H9 (cell line): ENCODE measurements around the gene PLEKHA7. TPM values are rescaled to one million over a fixed set of nuclear protein-coding genes. Genes with fewer than 3 reads are reported as not detected.

Source experiments
- DNase-seq: peaks from one replicate; pipeline ENCODE4 v3.0.0-alpha.2; 2017
- H2AFZ ChIP-seq: one replicate; pipeline ENCODE4 v1.6.1; 2013; ENCODE audit warnings: mild to moderate bottlenecking, low read length, control low read depth, moderate library complexity
- H2AK5ac ChIP-seq: 2 replicates; pipeline ENCODE4 v1.6.1; 2013; ENCODE audit warnings: low read length, control low read depth, mixed read lengths; ENCODE audit not compliant: insufficient read length
- H2BK120ac ChIP-seq: one replicate; pipeline ENCODE4 v1.6.1; 2013; ENCODE audit warnings: low read depth, mild to moderate bottlenecking, low read length, control low read depth, inconsistent platforms; ENCODE audit not compliant: poor library complexity, severe bottlenecking
- H2BK12ac ChIP-seq: 2 replicates; pipeline ENCODE4 v1.6.1; 2013; ENCODE audit warnings: low read length, control low read depth, mixed read lengths, low read depth; ENCODE audit not compliant: insufficient read length
- H2BK15ac ChIP-seq: 2 replicates; pipeline ENCODE4 v1.6.1; 2013; ENCODE audit warnings: low read depth, low read length, control low read depth
- H2BK20ac ChIP-seq: one replicate; pipeline ENCODE4 v1.6.1; 2013; ENCODE audit warnings: low read depth, mild to moderate bottlenecking, low read length, control low read depth, inconsistent platforms; ENCODE audit not compliant: poor library complexity, severe bottlenecking
- H2BK5ac ChIP-seq: 2 replicates; pipeline ENCODE4 v1.6.1; 2013; ENCODE audit warnings: low read length, control low read depth, mixed read lengths; ENCODE audit not compliant: insufficient read length
- H3K14ac ChIP-seq: 2 replicates; pipeline ENCODE4 v1.6.1; 2013; ENCODE audit warnings: low read length, control low read depth; ENCODE audit not compliant: insufficient read depth
- H3K18ac ChIP-seq: 2 replicates; pipeline ENCODE4 v1.6.1; 2013; ENCODE audit warnings: low read depth, mild to moderate bottlenecking, mixed read lengths, low read length, control low read depth; ENCODE audit not compliant: insufficient read length
- H3K23ac ChIP-seq: 2 replicates; pipeline ENCODE4 v1.6.1; 2013; ENCODE audit warnings: low read length, control low read depth, mixed read lengths, low read depth; ENCODE audit not compliant: insufficient read length
- H3K23me2 ChIP-seq: 2 replicates; pipeline ENCODE4 v1.6.1; 2013; ENCODE audit warnings: low read depth, mild to moderate bottlenecking, mixed read lengths, low read length, control low read depth; ENCODE audit not compliant: insufficient read length, poor library complexity, severe bottlenecking
- H3K27ac ChIP-seq: 2 replicates; pipeline ENCODE4 v1.5.1; 2013; ENCODE audit warnings: low read length, control low read depth, mixed read lengths, low read depth; ENCODE audit not compliant: insufficient read length
- H3K27me3 ChIP-seq: 2 replicates; pipeline ENCODE4 v1.6.1; 2013; ENCODE audit warnings: low read length, control low read depth, inconsistent platforms; ENCODE audit not compliant: insufficient read depth
- H3K4ac ChIP-seq: 2 replicates; pipeline ENCODE4 v1.6.1; 2013; ENCODE audit warnings: low read depth, mild to moderate bottlenecking, control low read depth, inconsistent platforms, low read length, moderate library complexity
- H3K4me1 ChIP-seq: 2 replicates; pipeline ENCODE4 v1.6.1; 2013; ENCODE audit warnings: low read length, control low read depth, inconsistent platforms; ENCODE audit not compliant: insufficient read depth
- H3K4me2 ChIP-seq: 2 replicates; pipeline ENCODE4 v1.6.1; 2013; ENCODE audit warnings: low read length, control low read depth, mixed read lengths; ENCODE audit not compliant: insufficient read length, insufficient read depth
- H3K56ac ChIP-seq: 2 replicates; pipeline ENCODE4 v1.6.1; 2013; ENCODE audit warnings: low read depth, mild to moderate bottlenecking, mixed read lengths, low read length, control low read depth; ENCODE audit not compliant: insufficient read length
- H3K79me1 ChIP-seq: 2 replicates; pipeline ENCODE4 v1.6.1; 2013; ENCODE audit warnings: low read depth, mild to moderate bottlenecking, moderate library complexity, low read length, control low read depth, inconsistent platforms; ENCODE audit not compliant: insufficient read depth, poor library complexity, severe bottlenecking
- H3K79me2 ChIP-seq: 2 replicates; pipeline ENCODE4 v1.6.1; 2013; ENCODE audit warnings: low read length, control low read depth, inconsistent platforms; ENCODE audit not compliant: insufficient read depth
- H3K9ac ChIP-seq: 2 replicates; pipeline ENCODE4 v1.6.1; 2013; ENCODE audit warnings: low read length, control low read depth, mixed read lengths; ENCODE audit not compliant: insufficient read length; ENCODE audit errors: extremely low read depth
- H3K9me3 ChIP-seq: one replicate; pipeline ENCODE4 v1.6.1; 2013; ENCODE audit warnings: low read depth, low read length, inconsistent platforms; ENCODE audit not compliant: control insufficient read depth
- H3T11ph ChIP-seq: one replicate; pipeline ENCODE4 v1.6.1; 2013; ENCODE audit warnings: mild to moderate bottlenecking, low read length, control low read depth, inconsistent platforms
- H4K20me1 ChIP-seq: one replicate; pipeline ENCODE4 v1.6.1; 2013; ENCODE audit not compliant: control insufficient read depth, insufficient read length, insufficient read depth
- H4K5ac ChIP-seq: 2 replicates; pipeline ENCODE4 v1.6.1; 2013; ENCODE audit warnings: low read depth, mild to moderate bottlenecking, mixed read lengths, low read length, control low read depth; ENCODE audit not compliant: insufficient read length
- H4K8ac ChIP-seq: replicated peaks from 2 replicates; pipeline ENCODE4 v1.6.1; 2013; ENCODE audit warnings: low read length, control low read depth, mixed read lengths, low read depth; ENCODE audit not compliant: insufficient read length
- H4K91ac ChIP-seq: 2 replicates; pipeline ENCODE4 v1.6.1; 2013; ENCODE audit warnings: low read depth, mild to moderate bottlenecking, moderate library complexity, mixed read lengths, low read length, control low read depth; ENCODE audit not compliant: insufficient read length
- H3K27ac Mint-ChIP-seq, 3 experiments: 2 replicates in 2 of 3; 3 replicates in 1 of 3; pipeline ENCODE4 v1.8.0; 2020 to 2021; ENCODE audit warnings: mixed read lengths in 3 of 3, mild to moderate bottlenecking in 1 of 3, moderate library complexity in 1 of 3
- H3K27me3 Mint-ChIP-seq: 2 replicates; pipeline ENCODE4 v1.8.0; 2021; ENCODE audit warnings: low read depth, mild to moderate bottlenecking, moderate library complexity, mixed read lengths
- H3K36me3 Mint-ChIP-seq, 3 experiments: 2 replicates in 2 of 3; 3 replicates in 1 of 3; pipeline ENCODE4 v1.8.0; 2020 to 2021; ENCODE audit warnings: low read depth in 3 of 3, mixed read lengths in 3 of 3; ENCODE audit not compliant: insufficient read depth in 1 of 3
- H3K4me1 Mint-ChIP-seq, 2 experiments: 2 replicates each; pipeline ENCODE4 v1.8.0; 2020; ENCODE audit warnings: mixed read lengths in 2 of 2
- H3K4me3 Mint-ChIP-seq, 2 experiments: 2 replicates in 1 of 2; 3 replicates in 1 of 2; pipeline ENCODE4 v1.8.0; 2020 to 2021; ENCODE audit warnings: mild to moderate bottlenecking in 2 of 2, mixed read lengths in 2 of 2, moderate library complexity in 1 of 2
- H3K9me3 Mint-ChIP-seq, 2 experiments: 2 replicates in 1 of 2; 3 replicates in 1 of 2; pipeline ENCODE4 v1.8.0; 2020; ENCODE audit warnings: mild to moderate bottlenecking in 2 of 2, mixed read lengths in 2 of 2, moderate library complexity in 1 of 2
- WGBS: extraction: QIAGEN DNeasy Blood & Tissue Kit; methylation state at CpG from one replicate; pipeline ENCODE4 v1.1.7; 2013; ENCODE audit warnings: missing lambda C conversion rate, low lambda C conversion rate, mixed read lengths; ENCODE audit not compliant: insufficient read length; ENCODE audit errors: extremely low coverage; 5-methylcytosine and 5-hydroxymethylcytosine counted together
- total RNA-seq: library from RNA; stranded (reverse); gene quantifications from 2 replicates; pipeline ENCODE4 v1.2.1, GENCODE V29; 2021
- TF ChIP-seq, protein P1 (sequence below): fragments of 200-600 bp; sonication (generic); conservative IDR thresholded peaks from 3 replicates; pipeline ENCODE4 v1.8.0; 2021; ENCODE audit warnings: antibody characterized with exemption, mild to moderate bottlenecking

PLEKHA7 gene
- total RNA-seq, 1 experiment from 2014 or later: 21.0 TPM

- Histone ChIP-seq H3K27ac (no peak overlapping the region), H4K8ac (no peak overlapping the region), H4K91ac (no peak overlapping the region), H3K23me2 (no peaks in the 10 kb centered on the region), H2BK20ac (no peak overlapping the region), H2BK120ac (no peak overlapping the region), H2BK12ac (no peak overlapping the region), H4K20me1 (no peaks in the 10 kb centered on the region), H3K9me3 (no peaks in the 10 kb centered on the region), H3K4me2 (no peak overlapping the region), H3K18ac (no peak overlapping the region), H2AK5ac (no peak overlapping the region), H2AFZ (no peak overlapping the region), H3K79me2 (no peaks in the 10 kb centered on the region), H3K4ac (no peak overlapping the region), H3T11ph (no peak overlapping the region), H3K4me1 (no peaks in the 10 kb centered on the region), H2BK15ac (no peak overlapping the region), H2BK5ac (no peak overlapping the region), H3K56ac (no peak overlapping the region), H3K23ac (no peak overlapping the region), H3K27me3 (no peaks in the 10 kb centered on the region), H3K9ac (no peak overlapping the region), H4K5ac (no peak overlapping the region), H3K79me1 (no peaks in the 10 kb centered on the region), H3K14ac (no peak overlapping the region)
- Mint-ChIP-seq H3K9me3 (no peaks in the 10 kb centered on the region), H3K27ac (no peak overlapping the region), H3K27me3 (no peaks in the 10 kb centered on the region; the same call in 1 of the 2 replicates), H3K4me3 (no peak overlapping the region), H3K36me3 (peaks cover 0 to 5% (median 2%) of the 10 kb centered on the region in 3 experiments; a peak in 3 of 7 replicates), H3K4me1 (peaks cover 25 to 27% of the 10 kb centered on the region in 2 experiments)
- TF ChIP-seq, protein P1, sequence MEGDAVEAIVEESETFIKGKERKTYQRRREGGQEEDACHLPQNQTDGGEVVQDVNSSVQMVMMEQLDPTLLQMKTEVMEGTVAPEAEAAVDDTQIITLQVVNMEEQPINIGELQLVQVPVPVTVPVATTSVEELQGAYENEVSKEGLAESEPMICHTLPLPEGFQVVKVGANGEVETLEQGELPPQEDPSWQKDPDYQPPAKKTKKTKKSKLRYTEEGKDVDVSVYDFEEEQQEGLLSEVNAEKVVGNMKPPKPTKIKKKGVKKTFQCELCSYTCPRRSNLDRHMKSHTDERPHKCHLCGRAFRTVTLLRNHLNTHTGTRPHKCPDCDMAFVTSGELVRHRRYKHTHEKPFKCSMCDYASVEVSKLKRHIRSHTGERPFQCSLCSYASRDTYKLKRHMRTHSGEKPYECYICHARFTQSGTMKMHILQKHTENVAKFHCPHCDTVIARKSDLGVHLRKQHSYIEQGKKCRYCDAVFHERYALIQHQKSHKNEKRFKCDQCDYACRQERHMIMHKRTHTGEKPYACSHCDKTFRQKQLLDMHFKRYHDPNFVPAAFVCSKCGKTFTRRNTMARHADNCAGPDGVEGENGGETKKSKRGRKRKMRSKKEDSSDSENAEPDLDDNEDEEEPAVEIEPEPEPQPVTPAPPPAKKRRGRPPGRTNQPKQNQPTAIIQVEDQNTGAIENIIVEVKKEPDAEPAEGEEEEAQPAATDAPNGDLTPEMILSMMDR: no peak
- no peak for DNase-seq
- no CpG with 5 or more reads among the region's 2 CpGs for WGBS
These were observed 242.1 kb downstream of the PLEKHA7 start for GRCh38 chr11:16772141-16772512.
